Hepatocyte (in vitro differentiated cells): ENCODE results near the gene ADAMTS12. TPM values are rescaled to one million over a fixed set of nuclear protein-coding genes. Genes with fewer than 3 reads are reported as not detected.
A peak's percentile ranks its signal among the peaks of the same experiment; 100 is the strongest.

Experiments
- DNase-seq: peaks from one replicate; pipeline ENCODE4 v3.0.0-alpha.2; 2016; ENCODE audit warnings: low spot score
- H2AFZ ChIP-seq: fragments of 200-600 bp; sonication (generic); 2 replicates; pipeline ENCODE4 v1.6.0; 2016; ENCODE audit warnings: antibody characterized with exemption, mild to moderate bottlenecking
- H3K27ac ChIP-seq: fragments of 200-600 bp; sonication (generic); 2 replicates; pipeline ENCODE4 v1.5.1; 2016; ENCODE audit warnings: mild to moderate bottlenecking
- H3K27me3 ChIP-seq: fragments of 200-600 bp; sonication (generic); 2 replicates; pipeline ENCODE4 v1.6.1; 2016
- H3K36me3 ChIP-seq: fragments of 200-600 bp; sonication (generic); replicated peaks from 2 replicates; pipeline ENCODE4 v1.5.1; 2016; ENCODE audit warnings: low read depth; ENCODE audit not compliant: insufficient read depth
- H3K4me1 ChIP-seq: fragments of 200-600 bp; sonication (generic); 2 replicates; pipeline ENCODE4 v1.5.1; 2016; ENCODE audit warnings: mild to moderate bottlenecking, moderate library complexity; ENCODE audit not compliant: insufficient read depth
- H3K4me2 ChIP-seq: fragments of 200-600 bp; sonication (generic); 2 replicates; pipeline ENCODE4 v1.6.0; 2016
- H3K4me3 ChIP-seq: fragments of 200-600 bp; sonication (generic); 2 replicates; pipeline ENCODE4 v1.5.1; 2016; ENCODE audit warnings: mild to moderate bottlenecking
- H3K79me2 ChIP-seq: fragments of 200-600 bp; sonication (generic); 2 replicates; pipeline ENCODE4 v1.6.0; 2017; ENCODE audit warnings: mild to moderate bottlenecking
- H3K9me2 ChIP-seq: fragments of 200-600 bp; sonication (generic); replicated peaks from 2 replicates; pipeline ENCODE4 v1.6.0; 2017; ENCODE audit warnings: mild to moderate bottlenecking; ENCODE audit not compliant: insufficient read depth
- H3K9me3 ChIP-seq: fragments of 200-600 bp; sonication (generic); 2 replicates; pipeline ENCODE4 v1.5.1; 2016; ENCODE audit warnings: low read depth, mild to moderate bottlenecking
- H4K20me1 ChIP-seq: fragments of 200-600 bp; sonication (generic); 2 replicates; pipeline ENCODE4 v1.6.0; 2016; ENCODE audit warnings: mild to moderate bottlenecking; ENCODE audit not compliant: insufficient read depth, poor library complexity, severe bottlenecking
- CTCF ChIP-seq: fragments of 200-600 bp; sonication (generic); IDR thresholded peaks from 2 replicates; pipeline ENCODE4 v1.5.1; 2016; ENCODE audit warnings: antibody characterized with exemption, mild to moderate bottlenecking; ENCODE audit not compliant: poor library complexity
- EZH2 ChIP-seq: fragments of 200-600 bp; sonication (generic); IDR thresholded peaks from 2 replicates; pipeline ENCODE4 v1.6.1; 2016; ENCODE audit warnings: antibody characterized with exemption, mild to moderate bottlenecking, borderline replicate concordance
- EZH2phosphoT487 ChIP-seq: fragments of 200-600 bp; sonication (generic); IDR thresholded peaks from one replicate; pipeline ENCODE4 v1.6.1; 2018; ENCODE audit warnings: antibody characterized with exemption, mild to moderate bottlenecking, low read depth, moderate library complexity; ENCODE audit not compliant: unreplicated experiment, severe bottlenecking
- WGBS: methylation state at CpG from one replicate; pipeline ENCODE4 v1.1.6; 2016; ENCODE audit warnings: low lambda C conversion rate; ENCODE audit errors: missing lambda C conversion rate; 5-methylcytosine and 5-hydroxymethylcytosine counted together
- polyA plus RNA-seq: library from polyadenylated mRNA; unstranded; fragments of >200 nt; fragmentation: Nextera tagmentation; extraction: Ambion mirVana; gene quantifications from 2 replicates; pipeline ENCODE4 v1.2.1, GENCODE V29; 2016
- total RNA-seq: library from RNA; depleted of rRNA; stranded (reverse); fragments of >200 nt; gene quantifications from 2 replicates; pipeline ENCODE4 v1.2.3, GENCODE V29; 2014

ADAMTS12 gene
- total and polyA plus RNA-seq, 2 experiments from 2014 or later: 3.2 to 8.9 TPM

GRCh38 chr5:33891446-33891787 lies 373 bp downstream of the ADAMTS12 start:
- Histone ChIP-seq H3K27me3 (no peaks in the 10 kb centered on the region), H3K4me1 (peaks cover 26% of the 10 kb centered on the region), H3K36me3 (no peaks in the 10 kb centered on the region), H3K4me3 (peak overlapping the region; percentile 17), H4K20me1 (no peaks in the 10 kb centered on the region), H3K9me3 (no peaks in the 10 kb centered on the region), H3K27ac (no peak overlapping the region), H2AFZ (peak overlapping the region; percentile 67), H3K4me2 (peak overlapping the region; percentile 76), H3K9me2 (no peaks in the 10 kb centered on the region), H3K79me2 (peaks cover 7% of the 10 kb centered on the region)
- 9% methylated on average over 6 of the region's 6 CpGs for WGBS
- no peak for DNase-seq
- TF ChIP-seq CTCF (no peak), EZH2 (no peak), EZH2phosphoT487 (no peak)

GRCh38 chr5:33890131-33891032 lies 1.4 kb downstream of the ADAMTS12 start:
- Histone ChIP-seq H4K20me1 (no peaks in the 10 kb centered on the region), H3K4me1 (peaks cover 26% of the 10 kb centered on the region), H3K4me3 (no peak overlapping the region), H2AFZ (no peak overlapping the region), H3K36me3 (no peaks in the 10 kb centered on the region), H3K27ac (no peak overlapping the region), H3K27me3 (no peaks in the 10 kb centered on the region), H3K79me2 (peaks cover 7% of the 10 kb centered on the region), H3K4me2 (peak overlapping the region; percentile 76), H3K9me3 (no peaks in the 10 kb centered on the region), H3K9me2 (no peaks in the 10 kb centered on the region)
- WGBS: 46% methylated on average over 12 of the region's 12 CpGs
- TF ChIP-seq EZH2phosphoT487 (no peak), EZH2 (no peak), CTCF (no peak)
- DNase-seq: no peak

- H3K36me3 ChIP-seq: no peaks in the 10 kb centered on the region
- H3K27me3 ChIP-seq: no peaks in the 10 kb centered on the region
- no peak overlapping the region for H3K4me3 ChIP-seq
- H3K27ac ChIP-seq: no peak overlapping the region
- H3K4me2 ChIP-seq: no peak overlapping the region
- DNase-seq: no peak
- peaks cover 19% of the 10 kb centered on the region for H3K4me1 ChIP-seq
- peaks cover 7% of the 10 kb centered on the region for H3K79me2 ChIP-seq
- WGBS: 70% methylated on average over 4 of the region's 4 CpGs
- no peaks in the 10 kb centered on the region for H3K9me2 ChIP-seq
- no peaks in the 10 kb centered on the region for H4K20me1 ChIP-seq
- H2AFZ ChIP-seq: no peak overlapping the region
- TF ChIP-seq EZH2phosphoT487 (no peak), CTCF (no peak), EZH2 (no peak)
- H3K9me3 ChIP-seq: no peaks in the 10 kb centered on the region
These were observed 3.2 kb downstream of the ADAMTS12 start for GRCh38 chr5:33888587-33888986.
